T-helper 17 cell (primary cell): Measurements from ENCODE around the gene IFT52. TPM values are rescaled to one million over a fixed set of nuclear protein-coding genes. Genes with fewer than 3 reads are reported as not detected.

Experiments used
- ATAC-seq: fragments of 150-1000 bp; cut with Tn5 transposase; 2 replicates; pipeline ENCODE4 v1.10.0; 2021; ENCODE audit warnings: mild to moderate bottlenecking, moderate library complexity
- DNase-seq, 3 donors: peaks; one replicate each; pipeline versions ENCODE4 v3.0.0 to v3.0.0-alpha.2; 2020 to 2021
- H3K9me3 ChIP-seq: one replicate; pipeline ENCODE4 v1.7.0; 2013; ENCODE audit warnings: low read length, mild to moderate bottlenecking; ENCODE audit not compliant: control insufficient read depth, poor library complexity, severe bottlenecking
- H3K27ac Mint-ChIP-seq: one replicate; pipeline ENCODE4 v1.8.0; 2022; ENCODE audit warnings: mild to moderate bottlenecking, moderate library complexity, mixed read lengths
- H3K27me3 Mint-ChIP-seq: one replicate; pipeline ENCODE4 v1.8.0; 2022; ENCODE audit warnings: mixed read lengths
- H3K36me3 Mint-ChIP-seq: one replicate; pipeline ENCODE4 v1.8.0; 2022; ENCODE audit warnings: low read depth, mixed read lengths
- H3K4me1 Mint-ChIP-seq: one replicate; pipeline ENCODE4 v1.8.0; 2022; ENCODE audit warnings: mild to moderate bottlenecking, mixed read lengths
- H3K4me3 Mint-ChIP-seq: one replicate; pipeline ENCODE4 v1.8.0; 2022; ENCODE audit warnings: mild to moderate bottlenecking, moderate library complexity, mixed read lengths
- total RNA-seq, 4 donors: library from RNA in 2 of 4; stranded (reverse) in 2 of 4; gene quantifications; one replicate each; pipeline ENCODE4 v1.2.3 and lab custom pipeline; 2022 to 2026

IFT52 gene
- total RNA-seq, 2 donors from 2014 or later: 13.6 to 15.5 TPM

GRCh38 chr20:43691928-43692524, 101.3 kb downstream of the IFT52 start:
- no peak for ATAC-seq
- Mint-ChIP-seq H3K27me3 (no peaks in the 10 kb centered on the region), H3K36me3 (no peaks in the 10 kb centered on the region), H3K27ac (no peak overlapping the region), H3K4me1 (peaks cover 5% of the 10 kb centered on the region), H3K4me3 (no peak overlapping the region)
- H3K9me3 ChIP-seq: no peaks in the 10 kb centered on the region
- DNase-seq: peak in 2 of 3 donors; percentile 18 to 27

- Mint-ChIP-seq H3K4me3 (no peak overlapping the region), H3K36me3 (no peaks in the 10 kb centered on the region), H3K27ac (no peak overlapping the region), H3K27me3 (no peaks in the 10 kb centered on the region), H3K4me1 (peaks cover 4% of the 10 kb centered on the region)
- no peak for DNase-seq
- ATAC-seq: no peak
- no peaks in the 10 kb centered on the region for H3K9me3 ChIP-seq
Observed at GRCh38 chr20:43694763-43695162, 104.0 kb downstream of the IFT52 start.

GRCh38 chr20:43695571-43695970, 104.8 kb downstream of the IFT52 start:
- ATAC-seq (no peak), DNase-seq (no peak)
- H3K36me3 Mint-ChIP-seq: no peaks in the 10 kb centered on the region
- no peak overlapping the region for H3K27ac Mint-ChIP-seq
- H3K27me3 Mint-ChIP-seq: no peaks in the 10 kb centered on the region
- H3K4me3 Mint-ChIP-seq: no peak overlapping the region
- H3K9me3 ChIP-seq: no peaks in the 10 kb centered on the region
- peaks cover 2% of the 10 kb centered on the region for H3K4me1 Mint-ChIP-seq

Other genes with a start within 250 kb of the IFT52 start
- gene SRSF6, start 133.0 kb upstream of the IFT52 start, total RNA-seq: 100 to 1,000 TPM; 257 to 285 TPM
- 10 to 100 TPM in 1 of 2 donors, 1 to 10 TPM in 1; 9.9 to 11.6 TPM for gene L3MBTL1, start 83.2 kb upstream of the IFT52 start, total RNA-seq
- gene SGK2, start 31.9 kb upstream of the IFT52 start, total RNA-seq: 1 to 10 TPM in 1 of 2 donors, under 1 TPM in 1; 0.52 to 1.7 TPM
- gene MYBL2, start 76.2 kb downstream of the IFT52 start, total RNA-seq: 1 to 10 TPM in 1 of 2 donors, under 1 TPM in 1; 0.44 to 1.6 TPM
- not detected for gene GTSF1L, start 136.1 kb downstream of the IFT52 start, total RNA-seq